Loucy (cell line): Measurements from ENCODE around the gene CCDC92.

ENCODE experiments used
- H2AFZ ChIP-seq: fragments of 200-600 bp; sonication (generic); 2 replicates; pipeline ENCODE4 v1.6.0; 2016; ENCODE audit warnings: antibody characterized with exemption, mild to moderate bottlenecking, low read length, moderate library complexity
- H3F3A ChIP-seq: fragments of 200-600 bp; 2 replicates; pipeline ENCODE4 v1.6.0; 2016; ENCODE audit warnings: antibody characterized with exemption, low read depth, mild to moderate bottlenecking
- H3K27me3 ChIP-seq: fragments of 200-600 bp; sonication (generic); 2 replicates; pipeline ENCODE4 v1.6.1; 2014; ENCODE audit warnings: low read length, mild to moderate bottlenecking; ENCODE audit not compliant: insufficient read depth, poor library complexity, severe bottlenecking
- H3K36me3 ChIP-seq: fragments of 200-600 bp; sonication (generic); 2 replicates; pipeline ENCODE4 v1.6.1; 2016; ENCODE audit warnings: low read length; ENCODE audit not compliant: insufficient read depth
- H3K4me1 ChIP-seq: fragments of 200-600 bp; sonication (generic); 2 replicates; pipeline ENCODE4 v1.5.1; 2014; ENCODE audit warnings: low read length, mild to moderate bottlenecking; ENCODE audit not compliant: insufficient read depth, poor library complexity, severe bottlenecking
- H3K4me2 ChIP-seq: fragments of 200-600 bp; sonication (generic); 2 replicates; pipeline ENCODE4 v1.6.0; 2014; ENCODE audit warnings: antibody characterized with exemption, low read length, low read depth, mild to moderate bottlenecking; ENCODE audit not compliant: poor library complexity, severe bottlenecking
- H3K4me3 ChIP-seq: fragments of 200-600 bp; sonication (generic); 2 replicates; pipeline ENCODE4 v1.5.1; 2014; ENCODE audit warnings: low read length, mild to moderate bottlenecking, mixed read lengths; ENCODE audit not compliant: poor library complexity, severe bottlenecking
- H3K79me2 ChIP-seq: fragments of 200-600 bp; sonication (generic); 2 replicates; pipeline ENCODE4 v1.6.1; 2014; ENCODE audit warnings: low read length; ENCODE audit not compliant: insufficient read depth
- H3K9ac ChIP-seq: fragments of 200-600 bp; sonication (generic); 2 replicates; pipeline ENCODE4 v1.6.0; 2014; ENCODE audit warnings: mild to moderate bottlenecking, low read depth, low read length, moderate library complexity; ENCODE audit not compliant: poor library complexity, severe bottlenecking
- H3K9me2 ChIP-seq: fragments of 200-600 bp; sonication (generic); replicated peaks from 2 replicates; pipeline ENCODE4 v1.6.1; 2016; ENCODE audit warnings: low read depth, low read length, mixed read lengths
- H3K9me3 ChIP-seq: fragments of 200-600 bp; sonication (generic); 2 replicates; pipeline ENCODE4 v1.6.1; 2014; ENCODE audit warnings: mild to moderate bottlenecking, antibody characterized with exemption, low read length, low read depth; ENCODE audit not compliant: insufficient read depth
- H4K20me1 ChIP-seq: fragments of 200-600 bp; sonication (generic); 2 replicates; pipeline ENCODE4 v1.6.0; 2014; ENCODE audit warnings: antibody characterized with exemption, low read length, mild to moderate bottlenecking; ENCODE audit not compliant: insufficient read depth, poor library complexity, severe bottlenecking
- CTCF ChIP-seq: fragments of 200-600 bp; sonication (generic); conservative IDR thresholded peaks from 2 replicates; pipeline ENCODE4 v1.5.1; 2014; ENCODE audit warnings: mild to moderate bottlenecking, antibody characterized with exemption, low read length
- EZH2phosphoT487 ChIP-seq: fragments of 200-600 bp; IDR thresholded peaks from 2 replicates; pipeline ENCODE4 v1.6.1; 2018; ENCODE audit warnings: antibody characterized with exemption, mild to moderate bottlenecking, moderate library complexity, borderline replicate concordance

The CCDC92 gene

GRCh38 chr12:123893276-123893675, 79.4 kb downstream of the CCDC92 start:
- Histone ChIP-seq H4K20me1 (no peaks in the 10 kb centered on the region), H3K9me3 (no peaks in the 10 kb centered on the region), H3K4me2 (no peak overlapping the region), H3K79me2 (no peaks in the 10 kb centered on the region), H3K36me3 (no peaks in the 10 kb centered on the region), H3K9ac (no peak overlapping the region), H3K4me1 (peaks cover 3% of the 10 kb centered on the region), H3F3A (no peaks in the 10 kb centered on the region), H2AFZ (no peak overlapping the region), H3K9me2 (no peaks in the 10 kb centered on the region), H3K27me3 (no peaks in the 10 kb centered on the region), H3K4me3 (no peak overlapping the region)
- TF ChIP-seq EZH2phosphoT487 (no peak), CTCF (no peak)

GRCh38 chr12:123892853-123893252, 79.8 kb downstream of the CCDC92 start:
- H3K36me3 ChIP-seq = no peaks in the 10 kb centered on the region
- H4K20me1 ChIP-seq = no peaks in the 10 kb centered on the region
- H3K79me2 ChIP-seq = no peaks in the 10 kb centered on the region
- H3K9me3 ChIP-seq = no peaks in the 10 kb centered on the region
- no peak overlapping the region for H3K4me2 ChIP-seq
- no peaks in the 10 kb centered on the region for H3K9me2 ChIP-seq
- no peak for TF ChIP-seq EZH2phosphoT487
- peaks cover 3% of the 10 kb centered on the region for H3K4me1 ChIP-seq
- no peak overlapping the region for H2AFZ ChIP-seq
- H3K27me3 ChIP-seq = no peaks in the 10 kb centered on the region
- no peak overlapping the region for H3K9ac ChIP-seq
- no peaks in the 10 kb centered on the region for H3F3A ChIP-seq
- no peak overlapping the region for H3K4me3 ChIP-seq

GRCh38 chr12:123892180-123892559, 80.5 kb downstream of the CCDC92 start:
- Histone ChIP-seq H3K9me3 (no peaks in the 10 kb centered on the region), H3K4me2 (no peak overlapping the region), H3K79me2 (no peaks in the 10 kb centered on the region), H3K27me3 (no peaks in the 10 kb centered on the region), H3K9me2 (no peaks in the 10 kb centered on the region), H3K4me1 (peaks cover 3% of the 10 kb centered on the region), H3K36me3 (no peaks in the 10 kb centered on the region), H3K4me3 (no peak overlapping the region), H2AFZ (no peak overlapping the region), H3K9ac (no peak overlapping the region), H4K20me1 (no peaks in the 10 kb centered on the region), H3F3A (no peaks in the 10 kb centered on the region)
- no peak for TF ChIP-seq CTCF
- no peak for TF ChIP-seq EZH2phosphoT487

GRCh38 chr12:123891516-123892179, 81.0 kb downstream of the CCDC92 start:
- Histone ChIP-seq H3K36me3 (no peaks in the 10 kb centered on the region), H3K79me2 (no peaks in the 10 kb centered on the region), H4K20me1 (no peaks in the 10 kb centered on the region), H3K9ac (no peak overlapping the region), H3F3A (no peaks in the 10 kb centered on the region), H2AFZ (no peak overlapping the region), H3K27me3 (no peaks in the 10 kb centered on the region), H3K4me3 (no peak overlapping the region), H3K4me1 (peaks cover 3% of the 10 kb centered on the region), H3K4me2 (no peak overlapping the region), H3K9me3 (no peaks in the 10 kb centered on the region), H3K9me2 (no peaks in the 10 kb centered on the region)
- TF ChIP-seq CTCF (no peak), EZH2phosphoT487 (no peak)
